SU-DHL-6 (cell line): ENCODE results near the gene KCND2.

Source experiments
- H2AFZ ChIP-seq: fragments of 200-600 bp; sonication (generic); 2 replicates; pipeline ENCODE4 v1.6.1; 2014; ENCODE audit warnings: low read depth, mild to moderate bottlenecking, moderate library complexity, mixed read lengths, antibody characterized with exemption, low read length; ENCODE audit not compliant: severe bottlenecking
- H3F3A ChIP-seq: fragments of 200-600 bp; shearing (Covaris generic); 2 replicates; pipeline ENCODE4 v1.6.0; 2016; ENCODE audit warnings: antibody characterized with exemption, mild to moderate bottlenecking; ENCODE audit not compliant: insufficient read depth
- H3K27ac ChIP-seq: fragments of 200-600 bp; sonication (generic); 2 replicates; pipeline ENCODE4 v1.5.1; 2016; ENCODE audit warnings: low read depth, mild to moderate bottlenecking, low read length, moderate library complexity, mixed read lengths
- H3K27me3 ChIP-seq: fragments of 200-600 bp; sonication (generic), shearing (Covaris generic); 2 replicates; pipeline ENCODE4 v1.6.0; 2014; ENCODE audit warnings: mild to moderate bottlenecking, low read length
- H3K36me3 ChIP-seq: fragments of 200-600 bp; sonication (generic); 2 replicates; pipeline ENCODE4 v1.6.1; 2014; ENCODE audit warnings: mild to moderate bottlenecking, low read length, mixed read lengths
- H3K4me2 ChIP-seq: fragments of 300-600, 200-600 bp; shearing (Covaris generic), sonication (generic); 2 replicates; pipeline ENCODE4 v1.6.0; 2014; ENCODE audit warnings: low read length, low read depth, mild to moderate bottlenecking; ENCODE audit not compliant: poor library complexity, severe bottlenecking
- H3K4me3 ChIP-seq: fragments of 200-600 bp; sonication (generic); 2 replicates; pipeline ENCODE4 v1.5.1; 2014; ENCODE audit warnings: antibody characterized with exemption, low read length, mild to moderate bottlenecking, mixed read lengths; ENCODE audit not compliant: insufficient read depth, poor library complexity, severe bottlenecking
- H3K79me2 ChIP-seq: fragments of 200-600 bp; sonication (generic); 2 replicates; pipeline ENCODE4 v1.6.1; 2014; ENCODE audit warnings: mild to moderate bottlenecking, low read length, moderate library complexity; ENCODE audit not compliant: insufficient read depth
- H3K9ac ChIP-seq: fragments of 200-600 bp; sonication (generic); 2 replicates; pipeline ENCODE4 v1.7.0; 2014; ENCODE audit warnings: mild to moderate bottlenecking, low read length
- H3K9me2 ChIP-seq: fragments of 200-600 bp; sonication (generic); replicated peaks from 2 replicates; pipeline ENCODE4 v1.6.1; 2014; ENCODE audit warnings: low read length; ENCODE audit not compliant: insufficient read depth
- H3K9me3 ChIP-seq: fragments of 200-600 bp; sonication (generic); 2 replicates; pipeline ENCODE4 v1.6.1; 2014; ENCODE audit warnings: low read length, mixed read lengths; ENCODE audit not compliant: insufficient read depth
- H4K20me1 ChIP-seq: fragments of 200-600 bp; sonication (generic); 2 replicates; pipeline ENCODE4 v1.6.1; 2014; ENCODE audit warnings: low read depth, mild to moderate bottlenecking, antibody characterized with exemption, low read length, moderate library complexity, mixed read lengths
- EZH2phosphoT487 ChIP-seq: fragments of 200-600 bp; sonication (generic), shearing (Covaris generic); conservative IDR thresholded peaks from 2 replicates; pipeline ENCODE4 v1.6.1; 2018; ENCODE audit warnings: mild to moderate bottlenecking, antibody characterized with exemption, low read length, moderate library complexity, mixed read lengths
- TF ChIP-seq, protein P1 (sequence below): fragments of 200-600 bp; sonication (generic); IDR thresholded peaks from one replicate; pipeline ENCODE4 v1.5.1; 2017; ENCODE audit warnings: antibody characterized with exemption, mild to moderate bottlenecking, low read length, moderate library complexity; ENCODE audit not compliant: insufficient read depth, poor library complexity, severe bottlenecking

KCND2 gene

DNA sequence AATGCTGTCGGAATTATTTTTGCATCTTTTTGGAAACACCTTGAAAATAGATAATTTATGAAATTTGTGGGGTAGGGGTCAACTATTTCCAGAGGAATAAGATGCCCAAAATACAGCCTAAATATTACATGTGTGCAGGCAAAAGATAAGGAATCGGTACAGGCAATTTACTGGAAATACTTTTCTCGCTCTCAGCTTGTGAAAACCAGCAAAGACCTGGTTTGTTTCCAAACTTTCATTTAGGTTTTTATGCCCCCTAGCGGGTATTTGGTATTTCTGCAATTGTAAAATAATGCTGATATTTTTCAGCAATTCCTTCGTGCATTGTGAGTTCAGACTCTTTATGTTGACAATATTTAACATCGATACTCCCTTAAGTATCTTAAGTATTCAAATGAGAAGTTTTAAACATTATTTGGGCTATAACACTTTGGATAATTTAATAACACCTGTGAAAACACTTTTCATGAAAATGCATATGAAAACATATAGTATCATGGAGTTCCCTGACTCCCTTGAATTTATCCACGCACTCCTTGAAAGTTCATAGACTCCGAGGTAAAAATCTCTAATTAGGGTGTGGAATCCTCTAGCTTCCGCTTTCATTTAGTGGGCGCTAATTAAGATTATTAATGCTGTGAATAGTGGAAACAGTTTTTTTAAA is 452.5 kb downstream of the KCND2 start:
- no peak overlapping the region for H2AFZ ChIP-seq

DNA sequence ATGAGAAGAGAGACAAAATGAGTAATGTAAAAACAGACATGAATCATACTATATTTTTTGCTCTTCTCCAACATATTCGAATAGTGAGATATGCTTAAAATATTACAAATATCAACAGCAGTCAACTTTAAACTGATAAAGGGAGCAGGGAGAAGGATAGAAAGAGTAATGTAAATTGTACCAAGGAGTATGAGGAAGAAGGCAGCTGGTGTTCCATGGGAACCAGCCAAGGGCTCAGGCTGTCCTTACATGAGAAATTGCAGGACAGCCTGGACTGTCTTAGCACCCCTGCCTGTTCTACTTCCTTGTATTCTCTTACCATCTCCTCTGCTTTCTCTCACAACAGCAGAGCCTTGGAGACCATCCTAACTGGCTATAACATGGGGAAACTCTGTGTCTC is 456.3 kb downstream of the KCND2 start:
- Histone ChIP-seq H3K9ac (no peak overlapping the region), H3K36me3 (no peaks in the 10 kb centered on the region), H2AFZ (no peak overlapping the region), H3K79me2 (no peaks in the 10 kb centered on the region), H3K9me2 (no peaks in the 10 kb centered on the region), H3K9me3 (no peaks in the 10 kb centered on the region), H3K27ac (no peak overlapping the region), H3K4me2 (no peak overlapping the region), H3K27me3 (no peaks in the 10 kb centered on the region), H3F3A (no peaks in the 10 kb centered on the region), H3K4me3 (no peak overlapping the region), H4K20me1 (no peaks in the 10 kb centered on the region)
- no peak for TF ChIP-seq EZH2phosphoT487
- TF ChIP-seq, protein P1, sequence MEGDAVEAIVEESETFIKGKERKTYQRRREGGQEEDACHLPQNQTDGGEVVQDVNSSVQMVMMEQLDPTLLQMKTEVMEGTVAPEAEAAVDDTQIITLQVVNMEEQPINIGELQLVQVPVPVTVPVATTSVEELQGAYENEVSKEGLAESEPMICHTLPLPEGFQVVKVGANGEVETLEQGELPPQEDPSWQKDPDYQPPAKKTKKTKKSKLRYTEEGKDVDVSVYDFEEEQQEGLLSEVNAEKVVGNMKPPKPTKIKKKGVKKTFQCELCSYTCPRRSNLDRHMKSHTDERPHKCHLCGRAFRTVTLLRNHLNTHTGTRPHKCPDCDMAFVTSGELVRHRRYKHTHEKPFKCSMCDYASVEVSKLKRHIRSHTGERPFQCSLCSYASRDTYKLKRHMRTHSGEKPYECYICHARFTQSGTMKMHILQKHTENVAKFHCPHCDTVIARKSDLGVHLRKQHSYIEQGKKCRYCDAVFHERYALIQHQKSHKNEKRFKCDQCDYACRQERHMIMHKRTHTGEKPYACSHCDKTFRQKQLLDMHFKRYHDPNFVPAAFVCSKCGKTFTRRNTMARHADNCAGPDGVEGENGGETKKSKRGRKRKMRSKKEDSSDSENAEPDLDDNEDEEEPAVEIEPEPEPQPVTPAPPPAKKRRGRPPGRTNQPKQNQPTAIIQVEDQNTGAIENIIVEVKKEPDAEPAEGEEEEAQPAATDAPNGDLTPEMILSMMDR, result no peak

More for the DNA sequence above, 452.5 kb downstream of the KCND2 start:
- no peaks in the 10 kb centered on the region for H3K27me3 ChIP-seq
- no peaks in the 10 kb centered on the region for H4K20me1 ChIP-seq
- H3K4me3 ChIP-seq, result no peak overlapping the region
- no peak overlapping the region for H3K9ac ChIP-seq
- H3K27ac ChIP-seq, result no peak overlapping the region
- H3K36me3 ChIP-seq, result no peaks in the 10 kb centered on the region
- no peaks in the 10 kb centered on the region for H3K9me3 ChIP-seq
- no peaks in the 10 kb centered on the region for H3K79me2 ChIP-seq
- no peaks in the 10 kb centered on the region for H3K9me2 ChIP-seq
- TF ChIP-seq, protein P1, result peak; percentile 44
- no peak for TF ChIP-seq EZH2phosphoT487
- no peak overlapping the region for H3K4me2 ChIP-seq
- no peaks in the 10 kb centered on the region for H3F3A ChIP-seq

DNA sequence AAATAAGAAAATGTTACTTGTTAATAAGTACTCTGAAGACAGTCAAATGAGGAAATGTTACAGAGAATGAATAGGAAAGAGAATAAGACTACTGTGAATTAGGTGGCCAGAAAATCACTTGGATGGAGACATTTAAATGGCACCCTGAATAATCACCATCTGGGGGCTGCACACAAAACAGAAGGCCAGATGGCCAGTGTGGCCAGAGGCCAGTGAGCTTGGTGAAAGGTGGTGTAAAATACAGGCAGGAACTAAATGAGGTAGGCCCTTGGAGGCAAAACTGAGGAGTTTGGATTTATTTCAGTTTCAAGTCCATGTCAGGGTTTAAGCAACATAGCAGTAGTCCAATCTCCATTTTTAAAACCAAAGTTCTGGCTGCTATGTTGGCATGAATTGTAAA is 458.3 kb downstream of the KCND2 start:
- H3K4me3 ChIP-seq, result no peak overlapping the region
- H3K9me2 ChIP-seq, result no peaks in the 10 kb centered on the region
- H3K9me3 ChIP-seq, result no peaks in the 10 kb centered on the region
- TF ChIP-seq, protein P1, result no peak
- TF ChIP-seq EZH2phosphoT487, result no peak
- H3K79me2 ChIP-seq, result no peaks in the 10 kb centered on the region
- H3K36me3 ChIP-seq, result no peaks in the 10 kb centered on the region
- H3K9ac ChIP-seq, result no peak overlapping the region
- H3F3A ChIP-seq, result no peaks in the 10 kb centered on the region
- no peaks in the 10 kb centered on the region for H3K27me3 ChIP-seq
- H4K20me1 ChIP-seq, result no peaks in the 10 kb centered on the region
- H2AFZ ChIP-seq, result no peak overlapping the region
- H3K27ac ChIP-seq, result no peak overlapping the region
- no peak overlapping the region for H3K4me2 ChIP-seq

DNA sequence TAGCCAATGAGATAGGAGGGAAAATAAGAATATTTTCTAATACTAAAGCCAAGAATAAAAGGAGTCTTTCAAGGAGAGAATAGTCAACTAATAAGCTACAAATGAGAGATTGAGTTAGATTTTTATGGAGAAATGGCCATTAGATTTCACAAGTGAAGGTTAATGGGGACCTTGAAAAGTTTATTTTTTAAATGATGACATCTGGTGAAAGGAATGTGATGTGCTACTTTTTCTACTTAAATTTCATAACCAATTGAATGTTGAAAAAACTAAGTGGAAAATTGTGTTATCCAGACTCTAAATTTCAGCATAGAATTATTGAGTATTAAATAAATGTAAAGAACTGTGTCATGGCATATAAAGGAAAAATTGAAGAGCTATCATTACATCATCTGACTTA is 459.3 kb downstream of the KCND2 start:
- TF ChIP-seq, protein P1, result no peak
- no peak for TF ChIP-seq EZH2phosphoT487
- Histone ChIP-seq H3K9me2 (no peaks in the 10 kb centered on the region; the same call in 1 of the 2 replicates), H3K36me3 (no peaks in the 10 kb centered on the region), H3K9me3 (no peaks in the 10 kb centered on the region), H3K27ac (no peak overlapping the region), H3F3A (no peaks in the 10 kb centered on the region), H3K27me3 (no peaks in the 10 kb centered on the region), H3K79me2 (no peaks in the 10 kb centered on the region), H3K4me3 (no peak overlapping the region), H3K4me2 (no peak overlapping the region), H4K20me1 (no peaks in the 10 kb centered on the region), H2AFZ (no peak overlapping the region), H3K9ac (no peak overlapping the region)
